NCI-H187 treated with DMSO at 0.1 percent for 48 hours (cell line): ENCODE measurements around the gene G6PD.

Source experiments
- DNase-seq: peaks from one replicate; lab custom pipeline; 2025; lab: John Stamatoyannopoulos, UW

G6PD gene

GRCh38 chrX:154487518-154488290 is 58.9 kb downstream of the G6PD start:
- no peak for DNase-seq

GRCh38 chrX:154486396-154487207 is 60.0 kb downstream of the G6PD start, which contains the start of gene UBL4A:
UBL4A (minus strand) TSS chrX:154486615; CDS start chrX:154486584, 31 bp downstream.
- no peak for DNase-seq

- no peak for DNase-seq
Measured at GRCh38 chrX:154486052-154486395, 60.6 kb downstream of the G6PD start.

GRCh38 chrX:154485150-154486051 is 61.2 kb downstream of the G6PD start:
- no peak for DNase-seq

- DNase-seq, result no peak
Measured at GRCh38 chrX:154484255-154485149, 62.1 kb downstream of the G6PD start.

- DNase-seq, result no peak
Measured at GRCh38 chrX:154483325-154483724, 63.3 kb downstream of the G6PD start.

GRCh38 chrX:154482786-154483185 is 63.9 kb downstream of the G6PD start:
- DNase-seq, result no peak

GRCh38 chrX:154481911-154482601 is 64.6 kb downstream of the G6PD start:
- DNase-seq, result no peak
